ENCODE measurements around the gene RPS28.
"Not testable (repeated sequence)": the region's sequence is repeated elsewhere in the genome, so short reads cannot be mapped to it uniquely, and the experiment has no call there.

RPS28 gene

DNA sequence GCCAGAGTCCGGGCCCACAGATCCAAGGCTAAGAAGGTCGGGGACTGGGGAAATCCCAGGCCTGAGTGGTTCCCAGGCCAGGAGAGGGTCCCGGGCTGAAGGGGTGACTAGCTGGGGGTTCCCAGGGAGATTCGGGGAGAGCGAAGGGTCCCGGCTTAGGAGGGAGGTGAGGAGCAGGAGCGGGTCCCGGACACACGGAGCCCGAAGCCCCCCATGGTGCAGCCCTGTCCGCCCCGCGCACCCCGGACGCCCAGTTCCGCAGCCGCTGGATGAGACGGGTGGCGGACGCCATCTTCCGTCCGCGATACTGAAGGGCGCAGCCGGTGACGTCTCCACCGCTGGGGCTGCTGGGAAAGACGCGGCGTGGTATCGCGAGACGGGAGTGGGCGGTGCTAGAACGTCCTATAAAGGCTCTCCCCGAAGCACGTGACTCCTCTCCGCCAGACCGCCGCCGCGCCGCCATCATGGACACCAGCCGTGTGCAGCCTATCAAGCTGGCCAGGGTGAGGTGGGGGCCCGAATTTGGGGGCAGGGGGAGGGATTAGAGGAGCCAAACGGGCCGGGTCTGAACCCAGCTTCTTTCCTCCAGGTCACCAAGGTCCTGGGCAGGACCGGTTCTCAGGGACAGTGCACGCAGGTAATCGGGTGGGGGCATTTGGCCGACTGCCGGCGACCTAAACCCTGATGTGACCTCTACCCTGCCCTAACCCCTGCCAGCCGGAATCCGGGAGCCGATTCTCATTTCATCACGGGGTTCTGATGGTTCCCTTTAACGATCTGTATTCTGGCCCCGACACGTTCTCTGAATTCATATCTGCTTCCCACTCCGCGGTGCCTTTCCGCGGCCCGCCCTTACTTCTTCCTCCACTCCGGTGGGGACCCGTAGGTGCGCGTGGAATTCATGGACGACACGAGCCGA, at the start of gene RPS28, which contains the start of gene NDUFA7:
TSS of gene RPS28 (plus strand) at position 430 of the 919 bp plus-strand sequence. CDS start at position 465, 35 bp downstream.
TSS of gene NDUFA7 (minus strand) at position 309 of the 919 bp plus-strand sequence. CDS start at position 292, 17 bp downstream.
- peak; percentile 94 to 96 for DNase-seq (ENCODE audit: low read depth in 1 of 2, low spot score in 1 of 2)

DNA sequence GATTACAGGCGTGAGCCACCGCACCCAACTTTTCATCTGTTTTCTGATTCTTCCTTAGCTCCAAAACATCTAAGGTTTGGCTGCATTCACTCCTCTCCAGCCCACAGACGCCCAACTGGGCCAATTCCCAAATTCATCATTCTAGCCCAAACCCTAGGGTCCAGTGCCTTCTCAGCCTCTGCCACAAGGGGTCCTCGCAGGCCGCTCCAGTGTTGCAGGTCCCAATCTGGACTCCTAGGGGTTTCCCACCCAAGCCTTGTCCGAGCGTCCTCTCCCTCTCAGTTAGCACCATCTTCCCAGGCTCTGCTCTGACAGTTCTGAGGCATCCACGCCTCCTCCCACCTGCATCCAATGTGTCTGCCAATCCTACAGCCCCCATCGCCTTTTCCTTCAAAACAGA, 44.8 kb upstream of the RPS28 start:
- DNase-seq (ENCODE audit: low read depth in 1 of 2, low spot score in 1 of 2), result not testable (repeated sequence)

GRCh38 chr19:8291337-8291736, 30.0 kb upstream of the RPS28 start:
- DNase-seq (ENCODE audit: low read depth in 1 of 2, low spot score in 1 of 2), result not testable (repeated sequence)

GRCh38 chr19:8302357-8302691, 19.0 kb upstream of the RPS28 start:
- no peak for DNase-seq (ENCODE audit: low read depth in 1 of 2, low spot score in 1 of 2)

DNA sequence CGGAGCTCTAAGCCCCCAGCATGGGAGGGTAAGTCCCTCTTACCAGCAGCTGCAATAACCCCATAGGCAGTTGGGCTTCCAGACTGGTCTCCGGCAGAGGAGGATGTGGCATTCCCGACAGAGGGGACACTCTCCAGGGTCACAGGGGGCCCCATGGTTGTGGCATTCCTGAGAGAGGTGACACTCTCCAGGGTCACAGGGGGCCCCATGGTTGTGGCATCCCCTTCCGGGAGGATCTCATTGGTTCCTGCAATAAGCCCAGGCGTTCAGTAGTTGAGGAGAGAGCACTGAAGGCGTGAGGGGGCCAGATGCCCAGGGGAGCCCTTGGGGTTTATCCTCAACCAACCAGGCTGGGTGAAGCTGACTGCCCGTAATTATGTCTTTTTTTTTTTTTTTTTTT, 18.6 kb upstream of the RPS28 start:
- DNase-seq (ENCODE audit: low read depth in 1 of 2, low spot score in 1 of 2), result no peak

GRCh38 chr19:8304841-8305621, 16.3 kb upstream of the RPS28 start:
- no peak for DNase-seq (ENCODE audit: low read depth in 1 of 2, low spot score in 1 of 2)

DNA sequence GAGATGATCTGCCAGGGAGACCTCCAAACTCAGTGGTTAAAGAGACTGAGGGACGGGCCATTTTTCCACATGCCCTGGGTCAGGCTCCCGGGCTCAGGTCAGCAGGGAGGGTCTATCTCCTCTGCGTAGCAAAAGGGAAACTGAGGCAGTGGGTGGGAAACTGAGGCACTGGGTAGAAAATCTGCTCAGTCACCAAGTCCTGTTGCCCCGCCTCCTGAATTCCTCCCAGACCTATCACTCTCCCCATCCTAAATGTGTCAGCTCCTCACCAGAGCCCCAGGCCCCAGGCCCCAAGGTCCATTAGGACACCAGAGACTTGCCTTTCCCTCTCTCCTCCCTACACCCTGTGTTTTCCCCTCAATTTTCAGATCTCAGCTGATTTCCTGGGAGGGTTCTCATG, 15.5 kb upstream of the RPS28 start:
- no peak for DNase-seq (ENCODE audit: low read depth in 1 of 2, low spot score in 1 of 2)

GRCh38 chr19:8306235-8307054, 14.9 kb upstream of the RPS28 start:
- no peak for DNase-seq (ENCODE audit: low read depth in 1 of 2, low spot score in 1 of 2)

GRCh38 chr19:8307400-8307964, 13.8 kb upstream of the RPS28 start:
- no peak for DNase-seq (ENCODE audit: low read depth in 1 of 2, low spot score in 1 of 2)

DNA sequence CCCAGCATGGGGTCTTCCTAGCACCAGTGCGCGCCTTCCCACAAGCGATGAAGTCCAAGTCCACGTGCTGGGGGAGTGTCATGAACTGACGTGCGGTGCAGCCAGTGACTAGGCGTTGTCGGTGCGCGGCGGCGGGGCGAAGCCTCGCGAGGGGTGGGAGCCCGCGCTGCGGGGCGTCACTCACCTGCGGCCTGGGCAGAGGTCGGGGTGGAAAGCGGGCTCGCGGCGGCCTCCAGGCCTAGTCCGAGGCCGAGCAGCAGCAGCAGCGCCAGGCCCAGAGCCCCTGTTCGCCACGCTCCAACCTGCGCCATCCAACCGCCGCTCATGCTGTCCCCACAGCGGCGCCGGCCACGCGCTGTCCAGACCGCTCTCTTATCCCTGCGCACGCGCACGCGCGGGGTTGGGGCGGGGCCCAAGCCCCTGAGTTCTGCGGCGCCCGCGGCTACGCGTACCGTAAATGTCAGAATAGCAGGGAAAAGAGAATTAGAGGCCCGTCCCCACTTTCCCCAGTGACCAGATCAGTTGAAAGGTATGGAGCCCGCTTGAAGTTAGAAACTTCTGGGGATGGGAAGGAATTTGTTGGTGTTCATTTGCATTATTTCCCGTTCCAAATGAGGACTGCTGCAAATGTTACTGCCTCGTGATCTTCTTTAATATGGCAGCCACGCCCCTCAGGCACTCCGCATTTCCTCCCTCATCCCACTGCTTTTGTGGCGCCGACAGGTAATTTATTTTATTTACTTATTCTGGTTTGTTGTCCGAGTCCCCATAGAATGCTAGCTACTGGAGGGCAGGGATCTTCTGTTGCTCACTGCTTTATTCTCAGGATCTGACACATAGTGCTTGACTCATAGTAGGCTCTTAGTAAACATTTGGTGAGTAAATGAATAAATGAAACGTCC, 13.1 kb upstream of the RPS28 start, which contains the start of gene CD320:
TSS of gene CD320 (minus strand) at position 394 of the 902 bp plus-strand sequence. CDS start at position 326, 68 bp downstream.
- peak; percentile 76 to 81 for DNase-seq (ENCODE audit: low read depth in 1 of 2, low spot score in 1 of 2)

- DNase-seq (ENCODE audit: low read depth in 1 of 2, low spot score in 1 of 2), result no peak
Observed at GRCh38 chr19:8308891-8309291, 12.4 kb upstream of the RPS28 start.

DNA sequence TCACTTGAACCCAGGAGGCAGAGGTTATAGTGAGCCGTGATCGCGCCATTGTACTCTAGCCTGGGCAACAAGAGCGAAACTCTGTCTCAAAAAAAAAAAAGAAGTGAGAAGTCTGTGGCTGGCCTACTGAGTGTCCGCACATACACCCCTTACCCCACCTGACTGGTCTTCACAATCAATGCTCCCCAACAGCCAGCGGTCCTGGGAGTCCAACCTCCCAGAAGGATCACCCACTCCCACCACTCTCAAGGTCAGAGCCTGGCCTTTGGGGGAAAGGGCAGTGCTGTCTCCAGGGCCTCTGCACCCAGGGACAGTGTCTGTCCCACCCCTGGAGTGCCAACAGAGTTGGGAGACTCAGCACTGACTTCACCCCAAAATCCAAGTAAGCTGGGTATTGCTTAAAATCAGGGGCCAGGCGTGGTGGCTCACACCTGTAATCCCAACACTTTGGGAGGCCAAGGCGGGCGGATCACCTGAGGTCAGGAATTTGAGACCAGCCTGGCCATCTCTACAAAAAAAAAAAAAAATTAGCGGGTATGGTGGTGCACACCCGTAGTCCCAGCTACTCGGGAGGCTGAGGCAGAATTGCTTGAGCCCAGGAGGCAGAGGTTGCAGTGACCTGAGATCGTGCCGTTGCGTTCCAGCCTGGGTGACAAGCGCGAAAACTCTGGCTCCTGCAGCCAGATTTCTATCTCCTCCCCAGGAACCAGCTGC, 10.8 kb upstream of the RPS28 start:
- DNase-seq (ENCODE audit: low read depth in 1 of 2, low spot score in 1 of 2), result no peak

- no peak for DNase-seq (ENCODE audit: low read depth in 1 of 2, low spot score in 1 of 2)
Observed at GRCh38 chr19:8311461-8312260, 9.6 kb upstream of the RPS28 start.

DNA sequence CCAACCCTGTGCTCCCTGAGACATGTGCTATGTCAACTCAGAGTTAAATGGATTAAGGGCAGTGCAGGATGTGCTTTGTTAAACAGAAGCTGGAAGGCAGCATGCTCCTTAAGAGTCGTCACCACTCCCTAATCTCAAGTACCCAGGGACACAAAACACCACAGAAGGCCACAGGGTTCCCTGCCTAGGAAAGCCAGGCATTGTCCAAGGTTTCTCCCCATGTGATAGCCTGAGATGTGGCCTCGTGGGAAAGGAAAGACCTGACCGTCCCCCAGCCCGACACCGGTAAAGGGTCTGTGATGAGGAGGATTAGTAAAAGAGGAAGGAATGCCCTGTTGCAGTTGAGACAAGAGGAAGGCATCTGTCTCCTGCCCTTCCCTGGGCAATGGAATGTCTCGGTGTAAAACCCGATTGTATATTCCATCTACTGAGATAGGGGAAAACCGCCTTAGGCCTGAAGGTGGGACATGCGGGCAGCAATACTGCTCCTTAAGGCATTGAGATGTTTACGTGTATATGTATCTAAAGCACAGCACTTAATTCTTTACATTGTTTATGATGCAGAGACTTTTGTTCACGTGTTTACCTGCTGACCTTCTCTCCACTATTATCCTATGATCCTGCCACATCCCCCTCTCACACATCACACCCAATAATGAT, 6.2 kb upstream of the RPS28 start:
- DNase-seq (ENCODE audit: low read depth in 1 of 2, low spot score in 1 of 2), result not testable (repeated sequence)

- no peak for DNase-seq (ENCODE audit: low read depth in 1 of 2, low spot score in 1 of 2)
Observed at GRCh38 chr19:8316351-8317125, 4.8 kb upstream of the RPS28 start.

DNA sequence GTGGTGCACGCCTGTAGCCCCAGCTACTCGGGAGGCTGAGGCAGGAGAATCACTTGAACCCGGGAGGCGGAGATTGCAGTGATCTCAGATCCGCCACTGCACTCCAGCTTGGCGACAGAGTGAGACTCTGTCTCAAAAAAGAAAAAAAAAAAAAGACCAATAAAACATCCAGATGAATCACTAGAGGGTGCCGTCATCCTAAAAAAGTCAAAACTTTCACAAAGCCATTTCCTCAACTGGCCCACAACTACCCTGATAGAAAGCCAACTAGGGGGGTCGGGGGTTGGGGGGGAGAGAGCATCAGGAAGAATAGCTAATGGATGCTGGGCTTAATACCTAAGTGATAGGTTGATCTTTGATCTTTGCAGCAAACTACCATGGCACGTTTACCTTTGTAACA, 2.5 kb upstream of the RPS28 start:
- DNase-seq (ENCODE audit: low read depth in 1 of 2, low spot score in 1 of 2), result not testable (repeated sequence)

Measured in activated CD4-positive, alpha-beta T cell treated with anti-CD3 and anti-CD28 coated beads, Interleukin-2, amount 50 U/mL, for 24 hours (primary cell).